ENCODE results near the gene PSMB4. TPM values are rescaled to one million over a fixed set of nuclear protein-coding genes. Genes with fewer than 3 reads are reported as not detected.
A peak's percentile ranks its signal among the peaks of the same experiment; 100 is the strongest.
"Not testable (repeated sequence)": the region's sequence is repeated elsewhere in the genome, so short reads cannot be mapped to it uniquely, and the experiment has no call there.

Gene PSMB4
- polyA plus RNA-seq, 4 donors: 230 to 434 (median 365) TPM

GRCh38 chr1:151372058-151372934 lies 27.1 kb upstream of the PSMB4 start, which contains the start of gene SELENBP1:
Gene SELENBP1 (minus strand): TSS chr1:151372705. CDS start chr1:151372641, 64 bp downstream.
- Histone ChIP-seq H3K4me1 (ENCODE audit: control insufficient read depth in 3 of 3, insufficient read depth in 2 of 3, low read depth in 1 of 3, low read length in 2 of 3) (peaks cover 9 to 35% (median 11%) of the 10 kb centered on the region in 3 donors), H3K4me3 (ENCODE audit: low read depth in 1 of 3, low read length in 3 of 3) (peak within 1 kb of the TSS; percentile 50 to 69 (median 63)), H3K27ac (ENCODE audit: low read depth in 1 of 3, low read length in 2 of 3) (peak within 1 kb of the TSS; percentile 81 to 89 (median 81)), H3K36me3 (ENCODE audit: control insufficient read depth in 3 of 3, insufficient read depth in 2 of 3, low read depth in 1 of 3, low read length in 3 of 3) (peaks cover 0 to 25% (median 3%) of the 10 kb centered on the region in 3 donors), H3K27me3 (ENCODE audit: control insufficient read depth in 3 of 3, insufficient read depth in 3 of 3, low read length in 3 of 3) (no peaks in the 10 kb centered on the region), H3K9me3 (ENCODE audit: control insufficient read depth in 2 of 2, insufficient read depth in 1 of 2, low read depth in 1 of 2, low read length in 1 of 2) (no peaks in the 10 kb centered on the region)
- 10 to 30% (median 29%) methylated on average over 11 of the region's 11 CpGs for WGBS, 3 donors
- peak; percentile 94 to 98 for DNase-seq
- FAIRE-seq: no peak

- Histone ChIP-seq H3K27me3 (ENCODE audit: control insufficient read depth in 3 of 3, insufficient read depth in 3 of 3, low read length in 3 of 3) (no peaks in the 10 kb centered on the region), H3K4me3 (ENCODE audit: low read depth in 1 of 3, low read length in 3 of 3) (no peak overlapping the region), H3K36me3 (ENCODE audit: control insufficient read depth in 3 of 3, insufficient read depth in 2 of 3, low read depth in 1 of 3, low read length in 3 of 3) (peaks cover 0 to 16% (median 0%) of the 10 kb centered on the region in 3 donors), H3K4me1 (ENCODE audit: control insufficient read depth in 3 of 3, insufficient read depth in 2 of 3, low read depth in 1 of 3, low read length in 2 of 3) (peaks cover 9 to 35% (median 11%) of the 10 kb centered on the region in 3 donors), H3K9me3 (ENCODE audit: control insufficient read depth in 2 of 2, insufficient read depth in 1 of 2, low read depth in 1 of 2, low read length in 1 of 2) (no peaks in the 10 kb centered on the region), H3K27ac (ENCODE audit: low read depth in 1 of 3, low read length in 2 of 3) (no peak overlapping the region)
- DNase-seq (no peak), FAIRE-seq (no peak)
- 59 to 87% (median 73%) methylated on average over 14 of the region's 14 CpGs for WGBS, 3 donors
Observed at GRCh38 chr1:151373196-151373595, 26.2 kb upstream of the PSMB4 start.

GRCh38 chr1:151377150-151377884 lies 22.1 kb upstream of the PSMB4 start:
- no peak overlapping the region for H3K4me3 ChIP-seq (ENCODE audit: low read depth in 1 of 3, low read length in 3 of 3)
- DNase-seq: no peak
- 44 to 60% (median 45%) methylated on average over 3 of the region's 3 CpGs for WGBS, 3 donors
- no peak overlapping the region for H3K27ac ChIP-seq (ENCODE audit: low read depth in 1 of 3, low read length in 2 of 3)
- peaks cover 2 to 3% (median 2%) of the 10 kb centered on the region in 3 donors for H3K4me1 ChIP-seq (ENCODE audit: control insufficient read depth in 3 of 3, insufficient read depth in 2 of 3, low read depth in 1 of 3, low read length in 2 of 3)
- no peaks in the 10 kb centered on the region for H3K9me3 ChIP-seq (ENCODE audit: control insufficient read depth in 2 of 2, insufficient read depth in 1 of 2, low read depth in 1 of 2, low read length in 1 of 2)
- no peaks in the 10 kb centered on the region for H3K27me3 ChIP-seq (ENCODE audit: control insufficient read depth in 3 of 3, insufficient read depth in 3 of 3, low read length in 3 of 3)
- H3K36me3 ChIP-seq (ENCODE audit: control insufficient read depth in 3 of 3, insufficient read depth in 2 of 3, low read depth in 1 of 3, low read length in 3 of 3): no peaks in the 10 kb centered on the region
- no peak for FAIRE-seq

GRCh38 chr1:151384584-151384983 lies 14.8 kb upstream of the PSMB4 start:
- WGBS, 3 donors: 66 to 79% (median 76%) methylated on average over 3 of the region's 3 CpGs
- H3K4me1 ChIP-seq (ENCODE audit: control insufficient read depth in 3 of 3, insufficient read depth in 2 of 3, low read depth in 1 of 3, low read length in 2 of 3): no peaks in the 10 kb centered on the region
- FAIRE-seq (no peak), DNase-seq (no peak)
- H3K36me3 ChIP-seq (ENCODE audit: control insufficient read depth in 3 of 3, insufficient read depth in 2 of 3, low read depth in 1 of 3, low read length in 3 of 3): no peaks in the 10 kb centered on the region
- no peak overlapping the region for H3K4me3 ChIP-seq (ENCODE audit: low read depth in 1 of 3, low read length in 3 of 3)
- no peaks in the 10 kb centered on the region for H3K9me3 ChIP-seq (ENCODE audit: control insufficient read depth in 2 of 2, insufficient read depth in 1 of 2, low read depth in 1 of 2, low read length in 1 of 2)
- no peak overlapping the region for H3K27ac ChIP-seq (ENCODE audit: low read depth in 1 of 3, low read length in 2 of 3)
- no peaks in the 10 kb centered on the region for H3K27me3 ChIP-seq (ENCODE audit: control insufficient read depth in 3 of 3, insufficient read depth in 3 of 3, low read length in 3 of 3)

GRCh38 chr1:151386002-151386401 lies 13.4 kb upstream of the PSMB4 start:
- H3K27me3 ChIP-seq (ENCODE audit: control insufficient read depth in 3 of 3, insufficient read depth in 3 of 3, low read length in 3 of 3): no peaks in the 10 kb centered on the region
- H3K27ac ChIP-seq (ENCODE audit: low read depth in 1 of 3, low read length in 2 of 3): no peak overlapping the region
- no peaks in the 10 kb centered on the region for H3K36me3 ChIP-seq (ENCODE audit: control insufficient read depth in 3 of 3, insufficient read depth in 2 of 3, low read depth in 1 of 3, low read length in 3 of 3)
- H3K4me1 ChIP-seq (ENCODE audit: control insufficient read depth in 3 of 3, insufficient read depth in 2 of 3, low read depth in 1 of 3, low read length in 2 of 3): no peaks in the 10 kb centered on the region
- WGBS, 3 donors: 73 to 89% (median 80%) methylated on average over 2 of the region's 2 CpGs
- FAIRE-seq (no peak), DNase-seq (no peak)
- H3K4me3 ChIP-seq (ENCODE audit: low read depth in 1 of 3, low read length in 3 of 3): no peak overlapping the region
- H3K9me3 ChIP-seq (ENCODE audit: control insufficient read depth in 2 of 2, insufficient read depth in 1 of 2, low read depth in 1 of 2, low read length in 1 of 2): no peaks in the 10 kb centered on the region

GRCh38 chr1:151390221-151391078 lies 8.9 kb upstream of the PSMB4 start:
- FAIRE-seq; H3K27me3 ChIP-seq (ENCODE audit: control insufficient read depth in 3 of 3, insufficient read depth in 3 of 3, low read length in 3 of 3); H3K36me3 ChIP-seq (ENCODE audit: control insufficient read depth in 3 of 3, insufficient read depth in 2 of 3, low read depth in 1 of 3, low read length in 3 of 3); H3K4me1 ChIP-seq (ENCODE audit: control insufficient read depth in 3 of 3, insufficient read depth in 2 of 3, low read depth in 1 of 3, low read length in 2 of 3); H3K27ac ChIP-seq (ENCODE audit: low read depth in 1 of 3, low read length in 2 of 3); DNase-seq; H3K4me3 ChIP-seq (ENCODE audit: low read depth in 1 of 3, low read length in 3 of 3); H3K9me3 ChIP-seq (ENCODE audit: control insufficient read depth in 2 of 2, insufficient read depth in 1 of 2, low read depth in 1 of 2, low read length in 1 of 2): not testable (repeated sequence)
- WGBS, 3 donors: 45 to 77% (median 65%) methylated on average over 22 of the region's 22 CpGs

GRCh38 chr1:151391079-151391563 lies 8.3 kb upstream of the PSMB4 start:
- WGBS, 3 donors: 30 to 61% (median 36%) methylated on average over 3 of the region's 3 CpGs
- DNase-seq (peak in 1 of 2 donors; percentile 88), FAIRE-seq (no peak)
- H3K9me3 ChIP-seq (ENCODE audit: control insufficient read depth in 2 of 2, insufficient read depth in 1 of 2, low read depth in 1 of 2, low read length in 1 of 2): no peaks in the 10 kb centered on the region
- no peak overlapping the region for H3K4me3 ChIP-seq (ENCODE audit: low read depth in 1 of 3, low read length in 3 of 3)
- no peaks in the 10 kb centered on the region for H3K27me3 ChIP-seq (ENCODE audit: control insufficient read depth in 3 of 3, insufficient read depth in 3 of 3, low read length in 3 of 3)
- H3K27ac ChIP-seq (ENCODE audit: low read depth in 1 of 3, low read length in 2 of 3): peak overlapping the region in 1 of 3 donors; percentile 54
- H3K4me1 ChIP-seq (ENCODE audit: control insufficient read depth in 3 of 3, insufficient read depth in 2 of 3, low read depth in 1 of 3, low read length in 2 of 3): no peaks in the 10 kb centered on the region
- H3K36me3 ChIP-seq (ENCODE audit: control insufficient read depth in 3 of 3, insufficient read depth in 2 of 3, low read depth in 1 of 3, low read length in 3 of 3): no peaks in the 10 kb centered on the region

GRCh38 chr1:151393583-151393982 lies 5.8 kb upstream of the PSMB4 start:
- Histone ChIP-seq H3K36me3 (ENCODE audit: control insufficient read depth in 3 of 3, insufficient read depth in 2 of 3, low read depth in 1 of 3, low read length in 3 of 3) (no peaks in the 10 kb centered on the region), H3K27me3 (ENCODE audit: control insufficient read depth in 3 of 3, insufficient read depth in 3 of 3, low read length in 3 of 3) (no peaks in the 10 kb centered on the region), H3K9me3 (ENCODE audit: control insufficient read depth in 2 of 2, insufficient read depth in 1 of 2, low read depth in 1 of 2, low read length in 1 of 2) (no peaks in the 10 kb centered on the region), H3K27ac (ENCODE audit: low read depth in 1 of 3, low read length in 2 of 3) (no peak overlapping the region), H3K4me3 (ENCODE audit: low read depth in 1 of 3, low read length in 3 of 3) (no peak overlapping the region), H3K4me1 (ENCODE audit: control insufficient read depth in 3 of 3, insufficient read depth in 2 of 3, low read depth in 1 of 3, low read length in 2 of 3) (no peaks in the 10 kb centered on the region)
- DNase-seq (no peak), FAIRE-seq (no peak)
